GM21528 (cell line): ENCODE measurements around the gene GOLGA8M.
"Not testable (repeated sequence)": the region's sequence is repeated elsewhere in the genome, so short reads cannot be mapped to it uniquely, and the experiment has no call there.

Source experiments
- ATAC-seq: cut with Tn5 transposase; IDR thresholded peaks from one replicate; pipeline ENCODE4 v1.9.1; 2021; ENCODE audit warnings: mild to moderate bottlenecking, moderate library complexity; ENCODE audit not compliant: unreplicated experiment, low FRiP score

GOLGA8M gene

GRCh38 chr15:28664575-28664974 lies 47.6 kb downstream of the GOLGA8M start:
- not testable (repeated sequence) for ATAC-seq

GRCh38 chr15:28663717-28664116 lies 48.5 kb downstream of the GOLGA8M start:
- ATAC-seq: not testable (repeated sequence)

GRCh38 chr15:28660750-28661149 lies 51.5 kb downstream of the GOLGA8M start:
- not testable (repeated sequence) for ATAC-seq

GRCh38 chr15:28656018-28656360 lies 56.2 kb downstream of the GOLGA8M start:
- not testable (repeated sequence) for ATAC-seq

- not testable (repeated sequence) for ATAC-seq
Observed at GRCh38 chr15:28655329-28656017, 56.7 kb downstream of the GOLGA8M start.

- ATAC-seq: not testable (repeated sequence)
Observed at GRCh38 chr15:28654194-28654593, 58.0 kb downstream of the GOLGA8M start.

GRCh38 chr15:28652538-28652937 lies 59.7 kb downstream of the GOLGA8M start:
- not testable (repeated sequence) for ATAC-seq
